Measurements from ENCODE around the gene PSMB5. TPM values are rescaled to one million over a fixed set of nuclear protein-coding genes. Genes with fewer than 3 reads are reported as not detected.
A peak's percentile ranks its signal among the peaks of the same experiment; 100 is the strongest.
"Not testable (repeated sequence)": the region's sequence is repeated elsewhere in the genome, so short reads cannot be mapped to it uniquely, and the experiment has no call there.

PSMB5 gene
- total RNA-seq, 2 experiments from 2014 or later = 20.1 to 24.5 TPM

- no peaks in the 10 kb centered on the region for H3K9me3 Mint-ChIP-seq
- Histone ChIP-seq H3K27ac (ENCODE audit: low read depth in 1 of 2, low read length in 2 of 2) (no peak overlapping the region), H3K4me3 (ENCODE audit: low read length) (no peak overlapping the region), H3K36me3 (ENCODE audit: insufficient read depth, low read length) (no peaks in the 10 kb centered on the region), H3K27me3 (ENCODE audit: control insufficient read depth in 1 of 2, insufficient read depth in 2 of 2, low read length in 2 of 2) (no peaks in the 10 kb centered on the region), H3K4me1 (ENCODE audit: insufficient read depth, low read length) (peaks cover 18% of the 10 kb centered on the region), H3K9me3 (ENCODE audit: control insufficient read depth in 1 of 2, insufficient read depth in 1 of 2, low read length in 2 of 2) (no peaks in the 10 kb centered on the region)
- CTCF ChIA-PET = interaction anchor here (0.7 to 1.6 kb wide), 4 partner anchors 10 to 52 kb away, joined by 3 to 5 read pairs (median 3); no protein-coding TSS in a partner anchor
- POLR2A ChIA-PET = interaction anchor here (1.4 kb wide), 1 partner anchor 12 kb away, joined by 3 read pairs; no protein-coding TSS in a partner anchor
- no peak overlapping the region for H3K4me3 Mint-ChIP-seq
- no peak overlapping the region for H3K27ac Mint-ChIP-seq
- DNase-seq (no peak), ATAC-seq (ENCODE audit: poor library complexity) (no peak)
- H3K4me1 Mint-ChIP-seq (ENCODE audit: low read depth) = peaks cover 28% of the 10 kb centered on the region
- no peaks in the 10 kb centered on the region for H3K27me3 Mint-ChIP-seq
- TF ChIP-seq CTCF (IDR thresholded peaks at IDR 0.05) = no peak
- intact Hi-C loops (cut with DNase I, micrococcal nuclease) = no loop called here
- no peaks in the 10 kb centered on the region for H3K36me3 Mint-ChIP-seq (ENCODE audit: low read depth)
These were observed 17.6 kb downstream of the PSMB5 start for GRCh38 chr14:23017091-23017490.

- Histone ChIP-seq H3K27ac (ENCODE audit: low read depth in 1 of 2, low read length in 2 of 2) (no peak overlapping the region), H3K27me3 (ENCODE audit: control insufficient read depth in 1 of 2, insufficient read depth in 2 of 2, low read length in 2 of 2) (no peaks in the 10 kb centered on the region), H3K36me3 (ENCODE audit: insufficient read depth, low read length) (no peaks in the 10 kb centered on the region), H3K4me1 (ENCODE audit: insufficient read depth, low read length) (peaks cover 10% of the 10 kb centered on the region), H3K4me3 (ENCODE audit: low read length) (no peak overlapping the region), H3K9me3 (ENCODE audit: control insufficient read depth in 1 of 2, insufficient read depth in 1 of 2, low read length in 2 of 2) (no peaks in the 10 kb centered on the region)
- intact Hi-C loops (cut with DNase I, micrococcal nuclease) = no loop called here
- peaks cover 14% of the 10 kb centered on the region for H3K4me1 Mint-ChIP-seq (ENCODE audit: low read depth)
- DNase-seq = no peak
- H3K27me3 Mint-ChIP-seq = no peaks in the 10 kb centered on the region
- H3K9me3 Mint-ChIP-seq = no peaks in the 10 kb centered on the region
- H3K4me3 Mint-ChIP-seq = peak overlapping the region; percentile 3
- peak overlapping the region; percentile 61 for H3K27ac Mint-ChIP-seq
- H3K36me3 Mint-ChIP-seq (ENCODE audit: low read depth) = no peaks in the 10 kb centered on the region
- POLR2A ChIA-PET = interaction anchor here (1.0 kb wide), 1 partner anchor 8 kb away, joined by 8 read pairs; no protein-coding TSS in a partner anchor
- ATAC-seq (ENCODE audit: poor library complexity) = no peak
- CTCF ChIA-PET = interaction anchor here (0.7 to 1.3 kb wide), 2 partner anchors 9 to 53 kb away, joined by 3 to 6 read pairs; no protein-coding TSS in a partner anchor
- no peak for TF ChIP-seq CTCF (IDR thresholded peaks at IDR 0.05)
These were observed 19.1 kb downstream of the PSMB5 start for GRCh38 chr14:23015618-23016017.

- H3K36me3 Mint-ChIP-seq (ENCODE audit: low read depth); CTCF ChIA-PET; POLR2A ChIA-PET; H3K27ac ChIP-seq (ENCODE audit: low read depth in 1 of 2, low read length in 2 of 2); H3K4me3 Mint-ChIP-seq; H3K27me3 ChIP-seq (ENCODE audit: control insufficient read depth in 1 of 2, insufficient read depth in 2 of 2, low read length in 2 of 2); H3K36me3 ChIP-seq (ENCODE audit: insufficient read depth, low read length); H3K9me3 ChIP-seq (ENCODE audit: control insufficient read depth in 1 of 2, insufficient read depth in 1 of 2, low read length in 2 of 2); H3K9me3 Mint-ChIP-seq; H3K4me3 ChIP-seq (ENCODE audit: low read length); intact Hi-C loops (cut with DNase I, micrococcal nuclease); H3K27ac Mint-ChIP-seq; H3K4me1 ChIP-seq (ENCODE audit: insufficient read depth, low read length); H3K27me3 Mint-ChIP-seq; ATAC-seq (ENCODE audit: poor library complexity); DNase-seq: not testable (repeated sequence)
- H3K4me1 Mint-ChIP-seq (ENCODE audit: low read depth) = peaks cover 22% of the 10 kb centered on the region
These were observed 21.0 kb downstream of the PSMB5 start for GRCh38 chr14:23013749-23014054.

Measured in CD4-positive, alpha-beta T cell (primary cell).